K562 (cell line): ENCODE results near the gene TRIM65. TPM values are rescaled to one million over a fixed set of nuclear protein-coding genes. Genes with fewer than 3 reads are reported as not detected.

ENCODE experiments used
- ARID2 ChIP-seq: fragments of 450-650 bp; IDR thresholded peaks from 2 replicates; pipeline ENCODE4 v1.6.1; 2017; ENCODE audit warnings: antibody characterized with exemption, mild to moderate bottlenecking
- ATF1 ChIP-seq, 2 experiments: fragments of 450-650 bp in 1 of 2; IDR thresholded peaks; 2 replicates each; pipeline ENCODE4 v1.6.1; 2016; ENCODE audit warnings: missing compliant biosample characterization in 1 of 2, missing genetic modification characterization in 1 of 2
- EGR1 ChIP-seq: fragments of 450-650 bp; conservative IDR thresholded peaks from 2 replicates; pipeline ENCODE4 v1.6.1; 2017; ENCODE audit warnings: mild to moderate bottlenecking
- ETV6 ChIP-seq, 3 experiments: fragments of 150-350 bp in 1 of 3; sonication (generic) in 1 of 3; formaldehyde crosslinking in 1 of 3; IDR thresholded peaks; 2 replicates each; pipeline versions ENCODE4 v1.6.1 to v1.8.0; 2014 to 2022; ENCODE audit warnings: borderline replicate concordance in 2 of 3, low read depth in 2 of 3, antibody characterized with exemption in 1 of 3, low read length in 1 of 3, mild to moderate bottlenecking in 1 of 3, missing genetic modification reagents in 1 of 3
- GABPB1 ChIP-seq: sonication (generic); formaldehyde crosslinking; IDR thresholded peaks from 2 replicates; pipeline ENCODE4 v1.8.0; 2022; ENCODE audit warnings: mild to moderate bottlenecking, missing genetic modification reagents
- HNRNPLL ChIP-seq: fragments of 200-400 bp; formaldehyde crosslinking; IDR thresholded peaks from 2 replicates; pipeline ENCODE4 v1.6.1; 2017; ENCODE audit warnings: low read length, low read depth, mild to moderate bottlenecking; ENCODE audit not compliant: poor library complexity, severe bottlenecking
- JUN ChIP-seq, 2 experiments: sonication (generic) in 1 of 2; formaldehyde crosslinking in 1 of 2; IDR thresholded peaks; 2 replicates each; pipeline versions ENCODE4 v1.6.1 to v1.8.0; 2012 to 2022; ENCODE audit warnings: borderline replicate concordance in 2 of 2, mild to moderate bottlenecking in 2 of 2, improper control_type of control experiment in 1 of 2, low read depth in 1 of 2, low read length in 1 of 2, missing genetic modification reagents in 1 of 2
- NFYB ChIP-seq: IDR thresholded peaks from 2 replicates; pipeline ENCODE4 v1.6.1; 2011; ENCODE audit warnings: mild to moderate bottlenecking, moderate library complexity; ENCODE audit not compliant: insufficient read length; ENCODE audit errors: extremely low read depth
- PCBP1 ChIP-seq: fragments of 200-400 bp; formaldehyde crosslinking; IDR thresholded peaks from 2 replicates; pipeline ENCODE4 v1.6.1; 2018; ENCODE audit warnings: mild to moderate bottlenecking, low read depth, low read length; ENCODE audit not compliant: poor library complexity, severe bottlenecking
- ZEB2 ChIP-seq: fragments of 450-650 bp; IDR thresholded peaks from 2 replicates; pipeline ENCODE4 v1.6.1; 2016
- ZNF124 ChIP-seq: sonication (generic); formaldehyde crosslinking; IDR thresholded peaks from 2 replicates; pipeline ENCODE4 v1.8.1; 2022; ENCODE audit warnings: missing genetic modification reagents
- ZNF212 ChIP-seq: fragments of 450-650 bp; formaldehyde crosslinking; IDR thresholded peaks from 2 replicates; pipeline ENCODE4 v1.4.0; 2020; ENCODE audit warnings: mild to moderate bottlenecking
- ZNF311 ChIP-seq: fragments of 250-450 bp; sonication (Bioruptor Pico); IDR thresholded peaks from 2 replicates; pipeline ENCODE4 v1.4.0; 2020; ENCODE audit warnings: mild to moderate bottlenecking, moderate library complexity
- ZNF785 ChIP-seq: fragments of 250-450 bp; sonication (Bioruptor Pico); IDR thresholded peaks from 2 replicates; pipeline ENCODE4 v1.4.0; 2020; ENCODE audit warnings: mild to moderate bottlenecking
- polyA plus RNA-seq, 8 experiments: library from polyadenylated mRNA; depleted of rRNA in 4 of 8; stranded (reverse) in 5 of 8; unstranded in 3 of 8; fragments of >200 nt; fragmentation: Nextera tagmentation in 2 of 8; fragmentation: Illumina TruSeq in 1 of 8; extraction: Ambion mirVana in 2 of 8; extraction: Trizol in 1 of 8; gene quantifications; 2 replicates each; pipeline versions ENCODE4 v1.2.1 to v1.2.3, GENCODE V29; 2011 to 2014; ENCODE audit warnings: inconsistent platforms in 1 of 8, missing spikeins in 1 of 8
- total RNA-seq, 7 experiments: library from RNA; depleted of rRNA in 6 of 7; stranded (reverse); fragments of >200 nt in 6 of 7; fragmentation: Illumina TruSeq in 2 of 7; extraction: Trizol in 2 of 7; gene quantifications; 2 replicates each; pipeline versions ENCODE4 v1.2.1 to v1.2.3, GENCODE V29; 2011 to 2021; ENCODE audit warnings: low replicate concordance in 1 of 7
- TF ChIP-seq, protein P1 (sequence below): fragments of 450-650 bp; conservative IDR thresholded peaks from 2 replicates; pipeline ENCODE4 v1.6.1; 2016; ENCODE audit warnings: missing genetic modification characterization, low read depth, mild to moderate bottlenecking, control low read depth, missing compliant biosample characterization
- TF ChIP-seq, protein P2 (sequence below), 2 experiments: fragments of 450-650 bp in 1 of 2; sonication (generic) in 1 of 2; formaldehyde crosslinking in 1 of 2; IDR thresholded peaks; 2 replicates each; pipeline versions ENCODE4 v1.7.1 to v1.9.0; 2016 to 2022; ENCODE audit warnings: inconsistent platforms in 1 of 2, mild to moderate bottlenecking in 1 of 2, missing genetic modification reagents in 1 of 2

The TRIM65 gene
- total and polyA plus RNA-seq, 9 of the 15 experiments (the other 6 are each of a cell fraction or from before 2014, with no cell fraction given), result 2.8 to 45.7 (median 22.9) TPM

DNA sequence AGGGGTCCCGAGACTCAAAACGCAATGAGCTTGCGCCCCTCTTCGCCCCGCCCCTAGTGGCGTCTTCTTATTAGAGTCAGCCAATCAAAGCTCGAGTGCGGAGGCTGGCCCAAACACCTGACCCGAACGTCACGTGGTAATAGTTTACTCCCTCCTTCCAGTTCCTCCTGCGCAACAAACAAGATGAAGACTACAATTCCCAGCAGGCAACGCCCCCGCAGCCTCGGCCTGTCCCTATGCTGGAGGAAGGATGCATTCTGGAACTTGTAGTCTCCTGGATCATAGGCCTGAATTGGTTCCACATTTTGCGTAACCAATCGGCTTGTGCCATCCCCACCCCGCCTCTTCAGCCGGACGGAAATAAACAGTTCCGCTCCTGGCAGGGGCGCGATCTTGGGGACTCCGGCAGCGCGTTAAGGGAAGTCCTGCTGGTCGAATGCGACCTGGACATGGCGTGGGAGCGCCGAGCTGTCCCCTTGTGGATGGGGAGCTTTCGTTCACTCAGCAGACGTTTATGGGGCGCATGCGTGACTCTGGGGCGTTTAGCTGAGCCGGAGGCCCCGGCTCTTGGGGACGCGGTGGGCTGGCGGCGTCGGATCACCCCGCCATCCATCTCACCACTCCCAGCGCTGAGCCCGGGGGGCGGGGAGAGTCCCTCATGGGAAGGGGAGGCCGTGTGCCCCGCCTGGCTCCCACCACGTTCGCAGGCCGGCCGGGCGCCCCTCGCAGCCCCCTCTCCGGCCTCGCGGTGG lies 41.3 kb downstream of the TRIM65 start, which contains the start of gene WBP2 (continued):
- TF ChIP-seq EGR1, result peak; percentile 100
- TF ChIP-seq ZNF212 (CRISPR knock-in tag), result no peak
- no peak for TF ChIP-seq ATF1 (CRISPR knock-in tag; IDR thresholded peaks at IDR 0.05)
- TF ChIP-seq ATF1 (tag; IDR thresholded peaks at IDR 0.05), result peak; percentile 87
- peak; percentile 100 for TF ChIP-seq HNRNPLL
- TF ChIP-seq JUN (IDR thresholded peaks at IDR 0.05; ENCODE audit: borderline replicate concordance, low read depth, low read length), result peak; percentile 58; the same call in 1 of the 2 replicates
- TF ChIP-seq JUN (CRISPR knock-in tag; IDR thresholded peaks at IDR 0.05; ENCODE audit: borderline replicate concordance), result peak; percentile 95
- no peak for TF ChIP-seq ZNF124 (CRISPR knock-in tag)
- peak; percentile 88 for TF ChIP-seq GABPB1 (CRISPR knock-in tag)
- TF ChIP-seq ETV6 (IDR thresholded peaks at IDR 0.05; ENCODE audit: borderline replicate concordance in 1 of 2, low read depth in 2 of 2, low read length in 1 of 2), result no peak
- no peak for TF ChIP-seq ETV6 (CRISPR knock-in tag; IDR thresholded peaks at IDR 0.05; ENCODE audit: borderline replicate concordance)
- peak; percentile 20; the same call in 1 of the 2 replicates for TF ChIP-seq ZEB2
- TF ChIP-seq PCBP1, result no peak
- TF ChIP-seq NFYB, result peak; percentile 78
- TF ChIP-seq, protein P1, sequence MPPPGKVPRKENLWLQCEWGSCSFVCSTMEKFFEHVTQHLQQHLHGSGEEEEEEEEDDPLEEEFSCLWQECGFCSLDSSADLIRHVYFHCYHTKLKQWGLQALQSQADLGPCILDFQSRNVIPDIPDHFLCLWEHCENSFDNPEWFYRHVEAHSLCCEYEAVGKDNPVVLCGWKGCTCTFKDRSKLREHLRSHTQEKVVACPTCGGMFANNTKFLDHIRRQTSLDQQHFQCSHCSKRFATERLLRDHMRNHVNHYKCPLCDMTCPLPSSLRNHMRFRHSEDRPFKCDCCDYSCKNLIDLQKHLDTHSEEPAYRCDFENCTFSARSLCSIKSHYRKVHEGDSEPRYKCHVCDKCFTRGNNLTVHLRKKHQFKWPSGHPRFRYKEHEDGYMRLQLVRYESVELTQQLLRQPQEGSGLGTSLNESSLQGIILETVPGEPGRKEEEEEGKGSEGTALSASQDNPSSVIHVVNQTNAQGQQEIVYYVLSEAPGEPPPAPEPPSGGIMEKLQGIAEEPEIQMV (tag), result no peak
- no peak for TF ChIP-seq ZNF311 (CRISPR knock-in tag)
- TF ChIP-seq ZNF785 (CRISPR knock-in tag), result no peak
- TF ChIP-seq, protein P2, sequence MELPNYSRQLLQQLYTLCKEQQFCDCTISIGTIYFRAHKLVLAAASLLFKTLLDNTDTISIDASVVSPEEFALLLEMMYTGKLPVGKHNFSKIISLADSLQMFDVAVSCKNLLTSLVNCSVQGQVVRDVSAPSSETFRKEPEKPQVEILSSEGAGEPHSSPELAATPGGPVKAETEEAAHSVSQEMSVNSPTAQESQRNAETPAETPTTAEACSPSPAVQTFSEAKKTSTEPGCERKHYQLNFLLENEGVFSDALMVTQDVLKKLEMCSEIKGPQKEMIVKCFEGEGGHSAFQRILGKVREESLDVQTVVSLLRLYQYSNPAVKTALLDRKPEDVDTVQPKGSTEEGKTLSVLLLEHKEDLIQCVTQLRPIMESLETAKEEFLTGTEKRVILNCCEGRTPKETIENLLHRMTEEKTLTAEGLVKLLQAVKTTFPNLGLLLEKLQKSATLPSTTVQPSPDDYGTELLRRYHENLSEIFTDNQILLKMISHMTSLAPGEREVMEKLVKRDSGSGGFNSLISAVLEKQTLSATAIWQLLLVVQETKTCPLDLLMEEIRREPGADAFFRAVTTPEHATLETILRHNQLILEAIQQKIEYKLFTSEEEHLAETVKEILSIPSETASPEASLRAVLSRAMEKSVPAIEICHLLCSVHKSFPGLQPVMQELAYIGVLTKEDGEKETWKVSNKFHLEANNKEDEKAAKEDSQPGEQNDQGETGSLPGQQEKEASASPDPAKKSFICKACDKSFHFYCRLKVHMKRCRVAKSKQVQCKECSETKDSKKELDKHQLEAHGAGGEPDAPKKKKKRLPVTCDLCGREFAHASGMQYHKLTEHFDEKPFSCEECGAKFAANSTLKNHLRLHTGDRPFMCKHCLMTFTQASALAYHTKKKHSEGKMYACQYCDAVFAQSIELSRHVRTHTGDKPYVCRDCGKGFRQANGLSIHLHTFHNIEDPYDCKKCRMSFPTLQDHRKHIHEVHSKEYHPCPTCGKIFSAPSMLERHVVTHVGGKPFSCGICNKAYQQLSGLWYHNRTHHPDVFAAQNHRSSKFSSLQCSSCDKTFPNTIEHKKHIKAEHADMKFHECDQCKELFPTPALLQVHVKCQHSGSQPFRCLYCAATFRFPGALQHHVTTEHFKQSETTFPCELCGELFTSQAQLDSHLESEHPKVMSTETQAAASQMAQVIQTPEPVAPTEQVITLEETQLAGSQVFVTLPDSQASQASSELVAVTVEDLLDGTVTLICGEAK (IDR thresholded peaks at IDR 0.05), result peak; percentile 77
- TF ChIP-seq, protein P2 (CRISPR knock-in tag; IDR thresholded peaks at IDR 0.05), result no peak
- TF ChIP-seq ARID2, result 0 out of 2 replicates have a peak, but pooled peaks have one; percentile 22
